Measurements from ENCODE around the gene PRKN.

Gene PRKN

DNA sequence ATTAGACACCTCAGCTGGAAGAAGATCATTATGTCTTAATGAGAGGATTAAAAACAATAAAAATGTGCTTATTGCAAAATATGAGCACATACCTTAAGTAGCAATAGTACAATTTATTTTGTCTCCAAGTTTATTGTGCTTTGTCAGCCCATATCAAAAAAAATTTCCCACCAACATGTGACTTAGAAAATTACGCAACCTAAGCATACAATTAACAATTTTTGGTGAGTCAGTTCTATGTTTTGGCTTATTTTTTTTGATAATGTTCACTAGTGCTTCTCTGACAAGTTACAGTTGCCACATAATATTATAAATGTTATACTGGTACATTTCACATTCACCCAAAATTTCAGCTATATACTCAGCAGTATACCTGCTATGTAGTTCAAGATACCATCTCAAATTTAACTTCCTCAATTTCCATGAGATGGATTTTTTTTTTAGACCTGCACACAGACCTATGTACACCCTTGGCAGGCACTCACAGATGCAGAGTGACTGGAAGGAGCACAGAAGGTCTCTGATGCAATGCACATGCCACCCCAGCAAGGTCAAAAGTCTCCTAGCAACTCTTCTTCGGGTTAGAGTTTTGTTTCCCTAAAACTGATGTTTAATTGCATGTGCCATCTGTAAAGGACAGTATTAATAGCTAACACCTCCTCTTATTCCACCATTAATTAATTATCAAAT is 112.4 kb downstream of the PRKN start:
- Histone ChIP-seq H3K4me1 (ENCODE audit: control insufficient read depth in 1 of 2, insufficient read depth in 2 of 2, low read length in 2 of 2) (no peaks in the 10 kb centered on the region), H3K27me3 (ENCODE audit: low read depth, low read length) (no peaks in the 10 kb centered on the region), H3K36me3 (ENCODE audit: control insufficient read depth in 1 of 2, insufficient read depth in 2 of 2, low read length in 2 of 2) (no peaks in the 10 kb centered on the region), H3K9me3 (ENCODE audit: control insufficient read depth in 1 of 2, low read length in 2 of 2) (no peaks in the 10 kb centered on the region), H3K27ac (ENCODE audit: low read length) (no peak overlapping the region), H3K4me3 (ENCODE audit: low read depth in 1 of 2, low read length in 2 of 2) (no peak overlapping the region)

DNA sequence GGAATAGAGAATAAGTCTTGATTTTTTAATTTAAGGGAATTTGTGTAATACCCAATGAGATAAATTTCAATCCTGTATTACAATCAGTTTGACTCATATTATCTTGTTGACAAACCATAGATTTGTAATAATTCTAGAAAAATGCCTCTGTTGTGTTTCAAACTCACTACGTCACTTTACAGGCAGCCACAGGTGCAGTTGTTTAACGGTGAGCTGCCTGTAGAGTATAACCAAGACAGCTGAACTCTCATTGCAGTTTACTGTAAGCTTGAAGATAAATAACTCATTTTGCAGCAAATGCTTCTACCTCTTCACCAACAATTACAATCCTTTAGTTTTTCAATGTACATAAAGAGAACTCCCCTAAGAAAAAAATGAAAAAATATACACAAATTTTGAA is 114.3 kb downstream of the PRKN start:
- H3K9me3 ChIP-seq (ENCODE audit: control insufficient read depth in 1 of 2, low read length in 2 of 2), result no peaks in the 10 kb centered on the region
- no peaks in the 10 kb centered on the region for H3K27me3 ChIP-seq (ENCODE audit: low read depth, low read length)
- H3K27ac ChIP-seq (ENCODE audit: low read length), result no peak overlapping the region
- H3K4me3 ChIP-seq (ENCODE audit: low read depth in 1 of 2, low read length in 2 of 2), result no peak overlapping the region
- no peaks in the 10 kb centered on the region for H3K36me3 ChIP-seq (ENCODE audit: control insufficient read depth in 1 of 2, insufficient read depth in 2 of 2, low read length in 2 of 2)
- H3K4me1 ChIP-seq (ENCODE audit: control insufficient read depth in 1 of 2, insufficient read depth in 2 of 2, low read length in 2 of 2), result no peaks in the 10 kb centered on the region

GRCh38 chr6:162612613-162613012 is 115.0 kb downstream of the PRKN start:
- H3K9me3 ChIP-seq (ENCODE audit: control insufficient read depth in 1 of 2, low read length in 2 of 2), result no peaks in the 10 kb centered on the region
- H3K27me3 ChIP-seq (ENCODE audit: low read depth, low read length), result no peaks in the 10 kb centered on the region
- no peak overlapping the region for H3K27ac ChIP-seq (ENCODE audit: low read length)
- H3K4me3 ChIP-seq (ENCODE audit: low read depth in 1 of 2, low read length in 2 of 2), result no peak overlapping the region
- no peaks in the 10 kb centered on the region for H3K36me3 ChIP-seq (ENCODE audit: control insufficient read depth in 1 of 2, insufficient read depth in 2 of 2, low read length in 2 of 2)
- H3K4me1 ChIP-seq (ENCODE audit: control insufficient read depth in 1 of 2, insufficient read depth in 2 of 2, low read length in 2 of 2), result no peaks in the 10 kb centered on the region

GRCh38 chr6:162610351-162610750 is 117.2 kb downstream of the PRKN start:
- Histone ChIP-seq H3K27ac (ENCODE audit: low read length) (no peak overlapping the region), H3K4me3 (ENCODE audit: low read depth in 1 of 2, low read length in 2 of 2) (no peak overlapping the region), H3K9me3 (ENCODE audit: control insufficient read depth in 1 of 2, low read length in 2 of 2) (no peaks in the 10 kb centered on the region), H3K36me3 (ENCODE audit: control insufficient read depth in 1 of 2, insufficient read depth in 2 of 2, low read length in 2 of 2) (no peaks in the 10 kb centered on the region), H3K4me1 (ENCODE audit: control insufficient read depth in 1 of 2, insufficient read depth in 2 of 2, low read length in 2 of 2) (no peaks in the 10 kb centered on the region), H3K27me3 (ENCODE audit: low read depth, low read length) (no peaks in the 10 kb centered on the region)

- no peak overlapping the region for H3K4me3 ChIP-seq (ENCODE audit: low read depth in 1 of 2, low read length in 2 of 2)
- H3K27ac ChIP-seq (ENCODE audit: low read length), result no peak overlapping the region
- no peaks in the 10 kb centered on the region for H3K27me3 ChIP-seq (ENCODE audit: low read depth, low read length)
- H3K36me3 ChIP-seq (ENCODE audit: control insufficient read depth in 1 of 2, insufficient read depth in 2 of 2, low read length in 2 of 2), result no peaks in the 10 kb centered on the region
- H3K9me3 ChIP-seq (ENCODE audit: control insufficient read depth in 1 of 2, low read length in 2 of 2), result no peaks in the 10 kb centered on the region
- H3K4me1 ChIP-seq (ENCODE audit: control insufficient read depth in 1 of 2, insufficient read depth in 2 of 2, low read length in 2 of 2), result no peaks in the 10 kb centered on the region
These were observed 121.7 kb downstream of the PRKN start for GRCh38 chr6:162605881-162606280.

GRCh38 chr6:162603231-162604015 is 124.1 kb downstream of the PRKN start:
- Histone ChIP-seq H3K4me3 (ENCODE audit: low read depth in 1 of 2, low read length in 2 of 2) (no peak overlapping the region), H3K4me1 (ENCODE audit: control insufficient read depth in 1 of 2, insufficient read depth in 2 of 2, low read length in 2 of 2) (no peaks in the 10 kb centered on the region), H3K27ac (ENCODE audit: low read length) (no peak overlapping the region), H3K9me3 (ENCODE audit: control insufficient read depth in 1 of 2, low read length in 2 of 2) (no peaks in the 10 kb centered on the region), H3K27me3 (ENCODE audit: low read depth, low read length) (no peaks in the 10 kb centered on the region), H3K36me3 (ENCODE audit: control insufficient read depth in 1 of 2, insufficient read depth in 2 of 2, low read length in 2 of 2) (no peaks in the 10 kb centered on the region)

- Histone ChIP-seq H3K36me3 (ENCODE audit: control insufficient read depth in 1 of 2, insufficient read depth in 2 of 2, low read length in 2 of 2) (no peaks in the 10 kb centered on the region), H3K27me3 (ENCODE audit: low read depth, low read length) (no peaks in the 10 kb centered on the region), H3K9me3 (ENCODE audit: control insufficient read depth in 1 of 2, low read length in 2 of 2) (no peaks in the 10 kb centered on the region), H3K4me1 (ENCODE audit: control insufficient read depth in 1 of 2, insufficient read depth in 2 of 2, low read length in 2 of 2) (no peaks in the 10 kb centered on the region), H3K4me3 (ENCODE audit: low read depth in 1 of 2, low read length in 2 of 2) (no peak overlapping the region), H3K27ac (ENCODE audit: low read length) (no peak overlapping the region)
These were observed 124.8 kb downstream of the PRKN start for GRCh38 chr6:162602759-162603158.

- Histone ChIP-seq H3K27ac (ENCODE audit: low read length) (no peak overlapping the region), H3K36me3 (ENCODE audit: control insufficient read depth in 1 of 2, insufficient read depth in 2 of 2, low read length in 2 of 2) (no peaks in the 10 kb centered on the region), H3K27me3 (ENCODE audit: low read depth, low read length) (no peaks in the 10 kb centered on the region), H3K9me3 (ENCODE audit: control insufficient read depth in 1 of 2, low read length in 2 of 2) (no peaks in the 10 kb centered on the region), H3K4me3 (ENCODE audit: low read depth in 1 of 2, low read length in 2 of 2) (no peak overlapping the region), H3K4me1 (ENCODE audit: control insufficient read depth in 1 of 2, insufficient read depth in 2 of 2, low read length in 2 of 2) (no peaks in the 10 kb centered on the region)
These were observed 130.9 kb downstream of the PRKN start for GRCh38 chr6:162596676-162597075.

DNA sequence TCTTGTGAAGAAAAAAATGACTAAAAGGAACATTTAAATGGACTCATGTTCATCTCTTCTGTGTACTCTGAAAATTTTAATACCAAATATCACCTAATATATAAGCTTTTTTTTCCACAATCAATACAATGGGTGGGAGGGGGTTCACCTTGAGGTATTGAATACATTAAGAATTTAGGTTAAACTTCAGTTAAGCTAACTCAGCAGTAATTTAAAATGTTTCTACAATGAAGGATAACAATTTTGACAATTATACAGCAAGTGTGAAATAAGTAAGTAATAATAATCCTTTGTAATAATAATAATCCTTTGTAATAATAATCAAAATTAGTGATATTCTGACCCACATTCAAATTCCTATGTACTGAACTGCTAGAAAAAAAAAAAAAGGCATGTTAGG is 136.0 kb downstream of the PRKN start:
- no peaks in the 10 kb centered on the region for H3K4me1 ChIP-seq (ENCODE audit: control insufficient read depth in 1 of 2, insufficient read depth in 2 of 2, low read length in 2 of 2)
- H3K9me3 ChIP-seq (ENCODE audit: control insufficient read depth in 1 of 2, low read length in 2 of 2), result no peaks in the 10 kb centered on the region
- H3K36me3 ChIP-seq (ENCODE audit: control insufficient read depth in 1 of 2, insufficient read depth in 2 of 2, low read length in 2 of 2), result no peaks in the 10 kb centered on the region
- H3K27me3 ChIP-seq (ENCODE audit: low read depth, low read length), result no peaks in the 10 kb centered on the region
- H3K4me3 ChIP-seq (ENCODE audit: low read depth in 1 of 2, low read length in 2 of 2), result no peak overlapping the region
- no peak overlapping the region for H3K27ac ChIP-seq (ENCODE audit: low read length)

GRCh38 chr6:162581988-162582780 is 145.4 kb downstream of the PRKN start:
- H3K9me3 ChIP-seq (ENCODE audit: control insufficient read depth in 1 of 2, low read length in 2 of 2), result no peaks in the 10 kb centered on the region
- no peaks in the 10 kb centered on the region for H3K36me3 ChIP-seq (ENCODE audit: control insufficient read depth in 1 of 2, insufficient read depth in 2 of 2, low read length in 2 of 2)
- no peaks in the 10 kb centered on the region for H3K27me3 ChIP-seq (ENCODE audit: low read depth, low read length)
- no peak overlapping the region for H3K27ac ChIP-seq (ENCODE audit: low read length)
- no peaks in the 10 kb centered on the region for H3K4me1 ChIP-seq (ENCODE audit: control insufficient read depth in 1 of 2, insufficient read depth in 2 of 2, low read length in 2 of 2)
- H3K4me3 ChIP-seq (ENCODE audit: low read depth in 1 of 2, low read length in 2 of 2), result no peak overlapping the region

DNA sequence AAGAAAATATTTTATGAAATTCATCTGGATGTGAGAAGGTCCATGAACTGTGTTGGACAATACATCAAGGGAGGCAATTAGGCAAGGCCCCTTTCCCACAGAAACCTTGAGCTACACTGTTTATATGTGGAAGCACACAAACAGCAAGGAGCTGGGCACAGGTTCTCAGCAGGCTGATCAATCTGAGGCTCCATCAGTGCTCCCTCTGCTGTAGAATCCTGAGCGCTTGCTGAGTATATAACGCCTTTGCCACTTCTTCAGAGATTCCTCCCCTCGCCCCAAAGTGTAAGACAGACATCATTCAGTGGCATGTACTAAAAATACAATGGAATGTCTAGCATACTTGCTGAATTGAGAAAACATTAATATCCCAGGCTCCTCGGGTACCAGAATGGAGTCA is 146.9 kb downstream of the PRKN start:
- H3K27me3 ChIP-seq (ENCODE audit: low read depth, low read length), result no peaks in the 10 kb centered on the region
- H3K4me1 ChIP-seq (ENCODE audit: control insufficient read depth in 1 of 2, insufficient read depth in 2 of 2, low read length in 2 of 2), result no peaks in the 10 kb centered on the region
- H3K27ac ChIP-seq (ENCODE audit: low read length), result no peak overlapping the region

More for the DNA sequence above, 146.9 kb downstream of the PRKN start:
- no peaks in the 10 kb centered on the region for H3K9me3 ChIP-seq (ENCODE audit: control insufficient read depth in 1 of 2, low read length in 2 of 2)
- H3K4me3 ChIP-seq (ENCODE audit: low read depth in 1 of 2, low read length in 2 of 2), result no peak overlapping the region
- H3K36me3 ChIP-seq (ENCODE audit: control insufficient read depth in 1 of 2, insufficient read depth in 2 of 2, low read length in 2 of 2), result no peaks in the 10 kb centered on the region
